GM19452 (cell line): Measurements from ENCODE around the gene C11orf91.
"Not testable (repeated sequence)": the region's sequence is repeated elsewhere in the genome, so short reads cannot be mapped to it uniquely, and the experiment has no call there.

Experiments used
- ATAC-seq: cut with Tn5 transposase; IDR thresholded peaks from one replicate; pipeline ENCODE4 v1.9.1; 2021; ENCODE audit not compliant: unreplicated experiment

The C11orf91 gene

DNA sequence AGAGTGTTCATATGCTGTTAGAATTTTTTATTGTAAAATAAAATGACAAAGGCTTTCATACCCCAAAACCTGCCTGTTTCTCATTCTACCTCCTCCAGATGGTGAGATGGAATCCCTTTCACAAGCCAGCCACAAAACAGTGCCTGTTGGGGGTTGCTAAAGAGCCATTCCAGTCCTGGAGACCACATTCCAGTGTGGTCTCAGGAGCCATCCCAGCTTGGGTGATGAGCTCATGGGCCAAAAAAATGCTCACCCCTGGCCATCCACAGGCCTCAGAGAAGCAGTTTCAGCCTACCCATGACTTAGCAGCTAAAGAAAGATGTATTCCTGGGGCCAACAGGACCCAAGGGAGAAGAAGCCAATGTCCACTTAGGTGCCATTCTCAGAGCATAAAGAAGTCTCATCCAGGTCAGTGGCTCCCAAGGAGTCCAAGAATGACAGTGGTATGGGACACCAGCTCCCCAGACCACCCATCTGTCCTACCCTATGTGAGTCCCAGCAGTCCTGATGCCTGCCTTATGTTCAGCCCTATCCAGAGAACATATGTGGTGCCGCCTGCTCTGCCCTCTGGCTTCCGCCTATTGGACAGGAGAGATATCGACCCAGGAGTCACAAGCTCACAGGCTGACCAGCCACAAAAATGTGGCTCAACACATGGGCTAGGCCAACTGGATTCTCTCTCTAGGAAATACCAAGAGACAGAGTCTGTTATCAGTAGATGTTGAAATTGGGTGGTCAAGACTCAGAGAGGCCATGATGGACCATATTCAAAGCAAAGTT is 26.4 kb downstream of the C11orf91 start:
- no peak for ATAC-seq

DNA sequence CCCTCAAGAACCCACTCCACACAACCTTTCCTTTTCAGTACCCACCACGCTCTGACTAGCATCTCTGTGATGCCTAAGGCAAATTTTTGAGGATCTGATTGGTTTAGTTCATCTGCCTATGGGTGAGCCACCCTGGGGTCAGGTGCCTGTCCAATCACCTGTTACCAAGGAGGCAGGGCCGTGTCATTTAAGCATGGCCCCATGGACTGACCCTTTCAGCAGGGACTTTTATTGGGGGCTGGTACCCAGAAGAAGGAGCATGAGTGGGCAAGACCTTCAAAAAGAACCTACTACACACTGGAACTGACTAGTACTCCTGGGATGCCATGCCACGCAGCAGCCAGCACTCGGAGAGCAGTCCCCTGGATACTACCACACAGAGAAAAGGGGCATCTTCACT is 28.4 kb downstream of the C11orf91 start:
- no peak for ATAC-seq

DNA sequence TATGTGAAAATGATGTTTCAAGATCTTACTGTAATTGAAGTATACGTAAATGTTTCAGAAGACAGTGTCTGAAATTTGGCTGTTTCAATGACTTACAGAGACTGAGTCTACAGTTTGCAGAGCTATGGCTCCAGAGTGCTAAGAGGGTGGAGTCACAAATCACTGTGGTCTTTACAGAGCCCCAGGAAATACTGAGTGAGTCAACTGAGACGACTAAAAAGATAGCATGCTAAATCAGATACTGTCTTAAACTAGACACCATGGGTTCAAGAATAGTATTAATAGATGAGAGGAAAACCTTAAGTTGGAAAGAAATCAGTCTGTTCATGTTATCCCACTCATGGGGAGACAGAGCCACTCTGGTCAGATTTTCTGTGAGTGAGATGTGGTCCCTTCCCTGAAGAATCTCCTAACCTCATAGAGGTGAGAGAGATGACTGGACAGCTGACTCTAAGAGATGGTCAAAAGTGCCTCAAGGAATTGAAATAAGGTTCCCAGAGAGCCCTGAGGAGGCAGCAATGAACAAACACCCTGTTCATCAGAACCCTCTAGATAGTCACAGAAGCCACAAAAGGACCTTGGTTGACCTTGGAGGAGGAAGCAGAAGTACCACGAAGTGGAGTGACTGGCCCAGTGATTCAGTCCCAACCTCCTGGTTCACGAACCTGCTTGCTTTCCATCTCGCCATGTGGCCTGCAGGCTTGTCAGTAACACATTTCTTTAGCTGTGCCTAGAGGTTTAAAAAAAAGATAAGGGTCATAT is 30.2 kb downstream of the C11orf91 start:
- no peak for ATAC-seq

DNA sequence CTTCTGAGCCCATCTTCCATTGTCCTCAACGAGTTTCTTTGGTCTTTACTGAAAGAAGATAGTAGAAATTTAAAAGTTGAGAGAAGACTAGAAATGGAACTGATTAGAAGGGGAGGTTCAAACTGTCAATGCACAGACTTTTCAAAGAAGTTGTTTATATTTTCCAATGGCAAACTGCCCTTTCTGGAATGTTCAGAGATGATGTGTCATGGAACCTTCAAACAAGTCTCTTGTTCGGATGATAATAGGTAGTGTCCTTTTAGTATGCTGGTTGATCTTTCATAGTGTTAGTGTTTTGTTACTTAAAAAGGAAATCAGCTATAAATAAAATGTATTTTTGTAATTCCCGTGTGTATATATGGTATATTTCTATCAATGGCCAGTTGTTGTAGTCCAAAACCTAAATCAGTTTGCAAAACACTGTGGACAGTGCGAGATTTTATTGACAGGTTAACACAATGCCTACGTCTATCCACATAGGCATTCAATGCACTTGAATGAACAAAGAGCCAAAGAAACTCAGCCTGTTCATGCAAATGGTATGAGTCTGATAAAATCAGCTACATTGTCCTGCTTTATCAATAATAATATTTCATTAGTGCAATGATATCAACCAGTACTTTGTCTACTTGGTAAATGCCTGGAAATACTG is 30.9 kb downstream of the C11orf91 start:
- ATAC-seq: no peak

DNA sequence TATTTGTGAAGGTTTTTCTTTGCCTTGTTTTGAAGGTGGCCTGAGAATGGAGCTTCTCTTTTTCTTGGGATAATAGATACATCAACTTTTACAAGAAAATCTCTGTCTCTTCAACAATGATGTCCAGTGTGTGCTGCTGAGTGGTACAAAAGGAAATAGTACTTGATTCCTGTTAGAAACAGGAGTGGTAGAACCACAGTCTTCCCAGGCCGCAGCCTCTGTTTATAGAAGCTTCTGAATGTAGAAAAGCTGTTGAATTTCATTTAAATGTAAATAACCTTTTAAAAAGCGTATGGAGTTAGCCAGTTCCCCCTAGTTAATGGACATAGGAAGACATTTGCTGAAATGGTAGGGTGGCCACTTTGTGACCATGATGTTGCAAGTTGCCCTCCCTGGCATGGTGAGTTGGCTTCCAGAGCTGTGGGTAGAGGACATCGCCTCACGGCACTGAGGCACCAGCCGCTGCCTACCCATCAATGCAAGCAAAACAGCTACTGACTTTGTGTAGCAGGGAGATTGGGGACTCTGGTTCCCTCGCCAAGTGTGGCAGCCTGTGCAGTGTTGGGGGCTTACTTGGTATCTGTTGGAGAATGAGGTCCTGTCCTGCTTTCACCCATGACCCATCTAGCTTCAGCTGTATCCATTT is 31.6 kb downstream of the C11orf91 start:
- ATAC-seq: no peak

DNA sequence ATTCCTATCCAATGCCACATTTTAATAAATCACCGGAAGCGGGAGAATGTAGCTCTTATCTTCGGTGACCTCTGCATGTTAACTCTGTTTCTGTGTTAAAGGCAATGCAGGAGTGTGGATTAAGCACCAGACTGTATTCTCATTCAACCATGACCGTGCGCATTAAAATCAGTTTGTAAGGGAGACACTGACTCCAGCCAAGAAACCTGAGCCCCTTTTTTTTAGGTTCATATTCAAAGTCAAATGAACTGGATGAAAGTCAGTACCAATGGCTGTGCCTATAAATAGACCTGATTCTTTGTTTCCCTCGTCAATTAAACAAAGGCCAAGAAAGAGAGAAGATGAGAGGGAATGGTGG is 32.2 kb downstream of the C11orf91 start:
- no peak for ATAC-seq

DNA sequence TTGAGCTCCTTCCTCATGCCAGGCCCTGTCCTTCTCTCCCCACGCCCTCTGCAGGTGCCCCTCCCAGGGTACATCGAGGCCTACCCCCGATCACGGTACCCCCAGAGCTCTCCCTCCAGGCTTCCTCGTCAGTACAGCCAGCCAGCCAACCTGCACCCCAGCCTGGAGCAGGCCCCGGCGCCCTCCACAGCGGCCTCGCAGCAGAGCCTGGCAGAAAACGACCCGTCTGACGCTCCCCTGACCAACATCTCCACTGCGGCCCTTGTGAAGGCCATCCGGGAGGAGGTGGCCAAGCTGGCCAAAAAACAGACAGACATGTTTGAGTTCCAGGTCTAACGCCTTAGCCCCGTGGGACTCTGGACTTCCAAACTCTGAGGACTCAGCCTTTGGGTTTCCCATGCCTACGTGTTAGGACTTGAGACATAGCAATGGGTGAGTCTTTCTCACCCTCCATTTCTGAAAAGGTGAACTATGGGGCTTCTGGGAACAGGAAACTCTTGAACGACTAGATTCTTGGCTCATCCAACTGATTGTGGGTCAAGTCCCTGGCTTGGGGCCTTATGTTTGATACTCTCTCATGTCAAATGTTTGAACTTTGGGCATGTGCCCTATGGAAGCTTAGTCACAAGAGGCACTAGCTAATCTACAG is 32.7 kb downstream of the C11orf91 start:
- no peak for ATAC-seq

DNA sequence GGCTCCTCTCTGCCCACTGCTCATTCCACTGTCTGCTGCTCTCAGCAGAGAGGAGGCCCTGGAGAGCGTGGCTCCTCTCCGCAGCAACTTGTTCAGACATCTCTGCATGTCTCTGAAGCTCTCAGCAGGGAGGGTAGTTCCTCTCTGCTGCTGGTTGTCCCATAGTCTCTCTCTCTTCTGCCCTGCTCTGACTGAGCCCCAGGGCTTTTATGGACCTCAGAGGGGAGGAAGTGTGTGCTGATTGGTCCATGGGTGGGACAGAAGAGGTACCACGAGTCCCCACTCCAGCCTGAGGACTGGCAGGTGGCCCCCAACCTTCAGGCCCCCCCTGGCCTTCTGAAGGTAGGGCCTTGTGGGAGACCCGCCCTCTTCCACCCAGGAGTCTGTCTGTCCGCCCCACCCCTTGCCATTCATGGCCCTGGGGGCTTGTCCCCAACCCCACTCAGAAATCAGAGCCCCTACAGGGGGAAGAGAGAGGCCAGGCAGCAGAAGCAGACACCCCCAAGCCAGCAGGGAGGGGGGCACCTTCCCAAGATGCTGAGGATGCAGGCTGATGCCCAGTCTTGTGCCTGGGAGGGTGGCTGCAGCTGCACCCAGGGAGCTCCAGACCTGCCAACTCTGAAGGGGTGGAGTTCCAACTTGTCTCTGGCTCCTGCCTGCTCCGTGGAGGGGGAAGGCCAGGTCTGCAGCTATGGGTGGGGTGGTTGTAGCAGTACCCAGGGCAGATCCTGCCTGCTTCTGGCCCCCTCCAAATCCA is 35.1 kb downstream of the C11orf91 start:
- no peak for ATAC-seq

DNA sequence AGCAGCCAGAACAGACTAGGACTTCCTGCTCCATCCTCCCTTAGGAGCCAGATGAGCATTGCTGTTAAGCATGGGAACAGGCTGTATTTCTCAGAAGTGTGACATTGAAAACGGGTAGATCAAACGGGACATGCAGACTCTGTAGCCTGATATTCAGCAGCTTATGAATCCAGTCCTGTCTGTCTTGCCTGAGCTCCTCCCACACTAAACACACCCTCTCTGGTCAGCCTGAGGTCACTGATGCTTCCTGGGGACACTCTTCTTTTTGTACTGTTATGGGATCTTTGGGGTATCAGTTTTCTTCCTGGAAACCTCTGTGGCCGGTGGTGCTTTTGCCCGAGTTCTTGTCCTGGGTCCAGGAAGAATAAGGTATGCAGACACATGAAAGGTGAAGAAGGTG is 35.8 kb downstream of the C11orf91 start:
- ATAC-seq: no peak

DNA sequence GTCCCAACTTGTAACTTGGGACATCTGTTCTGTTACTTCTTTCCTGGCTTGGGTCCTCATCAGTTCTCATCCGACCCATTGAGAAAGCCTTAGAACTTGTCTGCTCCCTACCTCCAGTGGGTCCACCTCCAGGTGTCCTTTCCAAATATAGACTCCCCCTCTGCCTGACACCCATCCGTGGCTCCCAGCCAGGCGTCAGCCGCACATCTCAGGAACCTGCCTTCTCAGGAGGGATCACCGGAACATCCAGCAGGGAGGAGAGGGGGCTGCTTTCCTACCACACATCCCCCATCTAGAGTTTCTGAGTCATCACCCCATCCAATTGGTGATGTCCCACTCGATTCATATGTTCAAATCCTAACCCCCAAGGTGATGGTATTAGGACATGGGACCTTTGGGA is 36.5 kb downstream of the C11orf91 start:
- ATAC-seq: no peak

DNA sequence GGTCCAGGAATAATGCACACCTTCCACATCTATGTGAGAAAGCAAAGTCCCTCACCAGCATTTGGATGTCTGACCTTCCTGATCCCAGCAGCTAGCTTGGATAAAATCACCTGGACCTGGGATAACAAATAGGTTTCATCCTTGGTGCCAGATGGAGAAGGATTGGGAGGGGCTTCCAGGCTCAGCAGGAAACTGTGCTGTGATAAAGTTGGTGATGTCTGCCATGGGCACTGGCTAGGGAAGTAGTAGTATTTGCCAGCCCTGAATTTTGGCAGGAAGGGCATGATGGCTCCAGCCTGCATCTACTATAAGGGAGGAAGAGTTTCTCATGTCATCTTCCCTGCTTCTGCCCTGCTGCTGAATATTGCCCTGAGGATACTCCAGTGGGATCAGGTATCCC is 37.5 kb downstream of the C11orf91 start:
- ATAC-seq: no peak

DNA sequence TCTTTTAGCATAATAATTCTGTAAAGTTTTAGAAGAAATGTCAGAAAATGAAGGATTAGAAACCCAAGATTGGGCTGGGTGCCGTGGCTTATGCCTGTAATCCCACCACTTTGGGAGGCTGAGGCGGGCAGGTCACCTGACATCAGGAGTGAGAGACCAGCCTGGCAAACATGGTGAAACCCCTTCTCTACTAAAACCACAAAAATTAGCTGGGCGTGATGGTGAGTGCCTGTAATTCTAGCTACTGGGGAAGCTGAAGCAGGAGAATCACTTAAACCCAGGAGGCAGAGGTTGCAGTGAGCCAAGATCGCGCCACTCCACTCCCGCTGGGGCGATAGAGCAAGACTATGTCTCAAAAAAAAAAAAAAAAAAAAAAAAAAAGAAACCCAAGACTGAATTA is 39.1 kb downstream of the C11orf91 start:
- ATAC-seq: not testable (repeated sequence)

DNA sequence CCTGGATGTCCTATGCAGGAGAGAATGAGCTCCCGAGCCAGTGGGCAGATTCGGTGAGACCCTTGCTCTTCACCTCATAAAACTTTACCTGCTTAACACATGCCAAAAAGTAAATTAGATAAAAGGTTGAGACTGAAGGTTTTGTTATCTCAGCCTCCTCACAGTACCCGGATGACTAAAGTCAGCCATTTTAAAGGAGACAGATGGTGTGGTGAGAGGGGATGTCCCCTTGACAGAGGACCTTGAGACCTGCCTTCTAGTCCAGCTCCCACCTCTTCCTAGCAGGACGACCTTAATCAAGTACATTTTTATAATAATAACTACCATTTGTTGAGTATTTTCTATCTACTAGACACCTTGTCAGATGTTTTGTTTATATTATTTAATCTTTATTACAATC is 39.7 kb downstream of the C11orf91 start:
- ATAC-seq: no peak

DNA sequence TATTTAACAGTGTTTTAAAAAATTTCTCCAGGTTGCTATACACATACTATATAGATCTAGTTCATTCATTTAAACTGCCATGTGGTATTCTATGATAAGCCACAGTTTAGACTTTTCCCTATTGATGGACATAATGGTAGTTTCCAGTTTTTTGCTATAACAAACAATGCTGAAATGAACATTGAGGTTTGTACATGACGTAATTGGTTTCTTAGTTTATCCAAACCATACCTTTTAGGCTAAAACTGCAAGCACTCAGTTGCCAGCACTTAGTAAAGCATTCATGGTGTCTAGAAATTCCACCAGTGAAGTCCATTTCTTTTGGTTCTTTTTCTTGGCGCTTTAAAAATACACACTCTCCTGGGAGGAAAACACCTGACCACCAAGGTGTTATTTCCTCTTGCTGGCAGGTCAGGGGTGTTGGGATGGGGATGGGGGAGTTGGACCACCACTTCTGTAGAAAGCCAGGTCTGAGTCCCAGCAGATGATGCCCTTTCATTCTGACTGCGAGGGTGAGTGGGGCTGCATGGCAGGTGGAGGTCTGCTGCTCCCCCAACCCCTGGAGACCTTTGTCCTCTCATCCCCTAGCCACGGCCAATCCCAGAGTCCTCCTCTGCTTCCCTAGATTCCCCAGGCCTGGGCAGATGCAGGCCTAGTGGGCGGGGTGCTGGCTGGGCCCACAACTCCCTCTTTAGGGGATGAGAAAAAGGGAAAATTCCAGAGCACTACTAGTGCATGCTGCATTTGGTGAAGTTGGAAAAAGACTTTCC is 41.1 kb downstream of the C11orf91 start:
- no peak for ATAC-seq

DNA sequence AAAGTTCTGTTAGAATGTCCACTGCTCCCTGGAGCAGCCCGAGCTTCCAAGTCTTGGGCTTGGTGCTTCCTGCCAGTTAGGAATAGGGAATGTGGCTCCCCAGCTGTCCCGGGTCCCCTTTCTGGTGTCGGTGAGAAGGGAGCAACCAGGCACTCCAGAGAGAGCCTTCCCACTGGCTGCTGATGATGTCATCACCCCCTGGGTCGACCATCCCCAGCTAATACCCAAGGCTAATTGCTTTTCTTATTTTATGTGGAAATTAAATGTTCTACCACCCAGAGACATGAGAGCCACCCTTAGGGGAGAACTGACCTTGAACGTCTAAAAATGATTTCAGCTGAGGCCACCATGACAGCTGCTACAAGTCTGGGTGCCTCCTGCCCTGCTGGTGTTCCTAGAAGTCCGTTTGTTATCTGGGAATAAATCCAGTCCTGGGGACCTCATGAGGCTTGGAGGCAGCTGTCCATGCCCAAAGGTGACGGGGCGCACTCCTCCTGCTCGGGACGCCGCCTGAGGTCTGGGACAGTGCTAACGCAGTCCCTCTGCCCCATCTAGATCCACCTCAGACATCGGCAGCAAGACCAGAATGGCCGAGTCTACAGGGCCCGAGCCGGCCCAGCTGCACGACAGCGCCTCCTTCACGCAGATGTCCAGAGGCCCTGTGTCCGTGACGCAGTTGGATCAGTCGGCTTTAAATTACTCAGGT is 42.3 kb downstream of the C11orf91 start:
- ATAC-seq: no peak

DNA sequence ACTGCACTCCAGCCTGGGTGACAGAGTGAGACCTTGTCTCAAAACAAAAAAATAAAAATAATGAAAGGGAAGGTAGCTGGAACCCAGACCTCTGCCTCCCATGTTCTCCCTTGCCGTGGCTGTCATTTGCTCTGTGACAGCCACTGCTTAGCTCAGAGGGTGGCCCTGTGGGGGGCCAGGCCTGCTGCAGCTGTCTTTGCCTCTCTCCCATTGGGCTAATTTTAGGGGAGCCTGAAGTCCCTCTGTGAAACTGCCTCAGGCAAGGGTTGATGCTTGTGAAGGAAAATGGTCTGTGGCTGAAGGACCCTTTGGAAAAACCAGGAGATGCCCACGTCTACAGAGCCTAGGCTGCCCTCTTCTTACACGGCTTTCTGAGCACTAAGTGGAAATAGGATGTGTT is 42.9 kb downstream of the C11orf91 start:
- ATAC-seq: no peak

DNA sequence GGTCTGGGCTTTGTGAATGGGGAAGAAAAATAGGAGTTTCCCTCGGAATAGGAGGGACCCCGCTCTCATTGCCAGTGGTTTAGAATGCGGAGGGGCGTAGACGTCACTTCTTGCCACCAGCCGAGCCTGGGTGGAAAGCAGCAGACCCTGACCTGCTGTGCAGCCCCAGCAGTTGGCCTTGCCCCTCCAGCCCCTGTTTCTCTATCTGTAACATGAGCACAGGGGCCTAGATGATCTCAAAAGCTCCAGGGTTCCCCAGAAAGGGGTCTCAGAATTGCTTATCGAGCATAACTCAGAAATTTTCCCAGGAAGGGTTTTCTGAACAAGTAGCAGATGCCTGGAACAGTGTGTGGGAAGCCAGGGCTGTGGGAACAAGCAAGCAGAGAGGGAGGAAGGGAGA is 43.9 kb downstream of the C11orf91 start:
- ATAC-seq: no peak

DNA sequence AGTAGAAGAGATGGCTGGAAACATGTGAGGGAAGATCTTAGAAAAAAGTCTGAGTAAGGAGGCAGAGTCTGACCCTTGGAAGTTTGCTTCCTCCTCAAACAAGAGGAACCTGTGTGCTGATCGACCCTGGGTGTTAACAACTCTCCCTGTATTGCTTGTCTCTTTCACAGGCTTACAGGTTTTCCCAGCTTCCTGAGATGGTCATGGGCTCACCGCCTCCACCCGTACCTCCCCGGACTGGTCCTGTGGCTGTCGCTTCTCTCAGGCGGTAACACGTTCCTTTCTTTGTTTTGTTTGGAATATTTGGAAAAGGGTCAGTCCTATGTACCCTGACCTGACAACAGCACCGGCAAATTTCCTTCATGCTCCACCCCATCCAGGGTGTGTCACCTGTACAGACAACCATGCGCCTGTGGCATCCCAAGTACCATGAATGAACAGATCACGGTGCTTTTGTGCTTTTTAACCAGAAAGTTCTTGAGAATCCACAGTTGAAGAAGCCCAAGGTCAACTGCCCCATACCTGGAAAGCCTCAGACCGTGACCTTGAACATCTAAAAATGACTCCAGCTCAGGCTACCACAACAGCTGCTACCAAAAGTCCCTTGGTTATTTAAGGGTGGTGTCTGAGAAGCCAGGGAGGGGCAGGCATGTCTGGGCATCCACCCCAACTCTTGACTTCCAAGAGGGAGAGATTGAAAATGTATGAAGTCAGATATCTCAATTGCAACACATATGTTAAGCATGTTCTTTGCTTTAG is 44.6 kb downstream of the C11orf91 start:
- no peak for ATAC-seq
